ENCODE data around the gene GPR139.

The GPR139 gene

DNA sequence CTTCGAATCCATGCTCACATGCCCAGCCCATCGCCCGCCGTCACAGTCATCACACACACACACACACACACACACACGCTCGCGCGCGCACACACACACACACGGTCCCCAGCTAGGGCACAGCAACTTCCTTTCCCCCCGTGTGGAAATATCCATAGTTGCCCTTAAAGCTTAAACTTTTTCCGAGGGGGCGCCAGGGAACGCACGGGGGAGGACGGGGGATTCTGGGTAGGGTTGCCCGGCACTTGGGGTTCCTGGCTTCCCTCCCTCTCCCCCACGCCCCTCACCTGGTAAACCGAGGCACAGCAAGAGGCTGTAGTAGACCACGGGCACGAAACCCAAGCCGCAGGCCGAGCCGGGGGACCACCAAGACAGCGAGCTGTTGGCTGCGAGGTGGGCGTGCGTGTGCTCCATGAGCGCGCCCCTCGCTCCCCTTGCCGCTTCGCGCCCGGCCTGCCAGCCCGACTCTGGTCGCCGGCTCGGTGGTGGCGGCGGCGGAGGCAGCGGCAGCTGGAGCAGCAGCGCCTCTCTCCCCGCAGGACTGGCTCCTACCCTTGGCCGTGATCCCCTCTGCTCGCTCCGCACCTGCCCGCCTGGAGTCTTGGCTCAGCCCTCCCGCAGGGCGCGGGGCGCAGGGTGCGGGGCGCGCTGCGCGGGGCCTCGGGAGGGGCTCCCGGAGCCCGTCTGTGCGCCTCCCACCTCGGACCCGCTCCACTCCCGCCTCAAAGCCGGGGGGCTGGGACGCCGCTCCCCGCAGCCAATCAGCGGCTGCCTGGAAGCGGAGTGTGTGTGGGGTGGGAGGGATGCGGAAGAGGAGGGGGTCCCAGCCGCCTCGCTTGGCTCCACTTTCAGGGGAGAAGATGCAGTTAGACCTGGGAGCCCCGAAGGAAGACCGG is at the start of gene GPR139:
TSS of gene GPR139 (minus strand) at position 688 of the 896 bp plus-strand sequence. CDS start at position 414, 274 bp downstream.
- no peak for DNase-seq (ENCODE audit: low read depth)

DNA sequence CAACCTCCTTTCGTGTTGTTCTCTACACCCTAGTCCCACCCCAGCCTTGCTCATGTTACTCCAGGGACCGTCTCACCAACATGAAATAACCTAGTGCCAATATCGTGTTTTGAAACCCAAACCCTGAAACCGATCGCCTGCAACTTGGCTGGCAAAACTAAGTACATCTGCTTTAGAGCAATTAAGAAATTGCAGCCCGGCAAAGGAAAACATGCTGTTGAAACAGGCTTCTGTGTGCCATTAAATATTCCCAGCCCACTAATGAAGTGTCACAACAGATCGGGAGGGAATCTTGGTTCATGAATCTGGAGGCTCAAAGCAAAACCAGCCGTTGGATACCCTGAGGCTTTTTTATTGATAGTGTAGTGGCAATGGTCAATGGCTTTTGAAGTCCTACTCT is 48.3 kb upstream of the GPR139 start:
- no peak for DNase-seq (ENCODE audit: low read depth)

DNA sequence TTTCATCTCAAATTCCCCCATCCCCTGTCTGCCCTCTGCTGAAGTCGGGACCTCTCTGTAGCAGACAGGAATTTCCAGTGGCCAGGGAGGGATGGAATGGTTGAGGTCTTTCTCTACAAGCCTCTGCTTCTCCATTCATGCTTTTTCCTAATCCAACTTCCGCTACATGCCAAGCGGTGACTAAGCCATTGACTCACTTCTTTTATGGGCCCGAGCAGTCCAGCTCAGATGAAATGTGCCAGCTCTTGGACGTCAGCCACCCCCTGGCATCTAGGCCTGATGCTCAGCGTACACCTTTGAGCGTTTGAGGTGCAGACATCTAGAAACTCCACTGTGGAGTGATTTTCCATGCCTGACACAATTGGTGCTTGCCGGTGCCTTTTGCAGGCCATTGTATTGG is 40.7 kb upstream of the GPR139 start:
- DNase-seq (ENCODE audit: low read depth), result no peak

DNA sequence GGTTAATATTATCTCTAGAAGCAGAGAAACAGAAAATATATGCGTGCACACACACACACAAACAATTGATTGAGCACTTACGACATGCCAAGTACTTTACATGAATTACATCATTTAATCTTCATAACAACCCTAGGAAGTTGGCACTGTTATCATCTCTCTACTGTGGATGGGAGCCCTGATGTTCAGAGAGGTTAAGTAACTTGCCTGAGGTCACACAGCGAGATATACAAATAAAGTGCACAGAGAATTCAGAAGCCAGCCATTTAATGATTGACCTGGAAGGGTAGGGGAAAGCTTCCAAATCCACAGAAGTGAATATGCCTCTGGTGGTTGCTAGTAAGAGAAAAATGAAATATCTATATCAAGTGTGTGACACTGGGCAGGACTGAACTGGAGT is 37.5 kb upstream of the GPR139 start:
- DNase-seq (ENCODE audit: low read depth), result no peak

DNA sequence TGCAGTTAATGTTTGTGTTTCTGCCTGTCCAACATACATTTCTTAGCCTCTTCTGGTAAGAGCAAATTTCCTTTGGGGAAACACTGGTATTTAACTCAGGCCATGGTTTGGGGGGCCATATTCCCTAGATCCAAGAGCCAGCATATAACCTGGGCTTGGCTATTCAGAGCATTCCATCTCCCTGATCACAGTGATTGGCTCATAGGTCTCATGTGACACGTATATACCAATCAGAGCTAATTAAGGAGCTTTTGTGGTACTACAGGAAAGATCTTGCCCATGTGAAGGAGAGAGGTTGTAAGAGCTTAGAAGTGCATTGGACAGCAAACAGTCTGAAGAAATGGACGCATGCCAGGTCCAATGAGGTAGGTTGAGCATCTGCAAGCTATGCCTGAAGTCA is 33.4 kb upstream of the GPR139 start:
- DNase-seq (ENCODE audit: low read depth), result no peak

- no peak for DNase-seq (ENCODE audit: low read depth)
These were observed 31.0 kb upstream of the GPR139 start for GRCh38 chr16:20104563-20105183.

GRCh38 chr16:20102521-20102920 is 28.8 kb upstream of the GPR139 start:
- no peak for DNase-seq (ENCODE audit: low read depth)

GRCh38 chr16:20102021-20102420 is 28.3 kb upstream of the GPR139 start:
- DNase-seq (ENCODE audit: low read depth), result no peak

DNA sequence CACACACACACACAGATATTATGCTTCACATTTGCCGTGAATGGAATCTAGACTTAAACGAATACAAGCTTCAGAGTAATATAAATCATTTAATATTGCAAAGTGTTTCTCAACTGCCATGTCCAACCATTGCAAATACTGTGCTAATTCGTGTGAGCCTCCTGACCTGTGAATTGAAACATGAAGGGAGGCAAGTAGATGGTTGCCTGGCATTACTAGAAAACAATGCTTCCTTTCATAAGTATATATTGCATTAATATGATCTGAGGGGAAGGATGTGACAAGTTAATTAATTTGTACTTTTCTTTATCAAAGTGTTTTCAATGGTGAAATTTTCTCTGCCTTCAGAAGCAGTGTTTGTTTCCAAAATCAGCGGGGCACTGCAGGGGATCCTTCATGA is 25.7 kb upstream of the GPR139 start:
- no peak for DNase-seq (ENCODE audit: low read depth)

- no peak for DNase-seq (ENCODE audit: low read depth)
These were observed 20.5 kb upstream of the GPR139 start for GRCh38 chr16:20094157-20094556.

GRCh38 chr16:20089246-20089965 is 15.7 kb upstream of the GPR139 start:
- DNase-seq (ENCODE audit: low read depth), result no peak

DNA sequence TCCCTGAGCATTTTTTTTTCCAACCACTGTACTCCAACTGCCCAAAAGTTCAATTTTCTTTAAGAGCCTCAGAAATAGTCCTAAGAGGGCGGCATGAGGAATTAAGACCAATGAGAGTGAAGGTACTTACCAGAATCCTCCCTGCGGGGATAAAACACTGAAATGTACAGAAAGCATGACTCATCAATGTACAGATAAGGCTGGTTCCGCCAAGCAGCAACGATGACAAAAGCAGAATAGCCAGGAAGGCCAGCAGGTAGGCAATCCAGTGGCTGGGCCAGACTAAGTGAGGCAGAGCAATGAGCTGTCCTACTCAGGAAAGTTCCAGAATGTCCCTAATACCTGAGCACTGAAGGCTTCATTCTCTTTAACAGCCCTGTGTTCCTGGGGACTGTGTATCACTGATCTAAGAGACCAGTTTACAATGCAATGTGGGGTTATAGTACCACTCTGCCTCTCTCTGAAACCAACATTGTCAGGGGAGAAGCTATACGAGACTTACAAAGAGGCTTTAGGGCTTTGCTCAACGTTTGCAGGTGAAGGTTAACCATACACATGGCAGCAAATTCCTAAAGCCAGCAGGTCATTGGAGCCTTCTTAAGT is 11.0 kb upstream of the GPR139 start:
- no peak for DNase-seq (ENCODE audit: low read depth)

- no peak for DNase-seq (ENCODE audit: low read depth)
These were observed 5.4 kb upstream of the GPR139 start for GRCh38 chr16:20079106-20079505.

DNA sequence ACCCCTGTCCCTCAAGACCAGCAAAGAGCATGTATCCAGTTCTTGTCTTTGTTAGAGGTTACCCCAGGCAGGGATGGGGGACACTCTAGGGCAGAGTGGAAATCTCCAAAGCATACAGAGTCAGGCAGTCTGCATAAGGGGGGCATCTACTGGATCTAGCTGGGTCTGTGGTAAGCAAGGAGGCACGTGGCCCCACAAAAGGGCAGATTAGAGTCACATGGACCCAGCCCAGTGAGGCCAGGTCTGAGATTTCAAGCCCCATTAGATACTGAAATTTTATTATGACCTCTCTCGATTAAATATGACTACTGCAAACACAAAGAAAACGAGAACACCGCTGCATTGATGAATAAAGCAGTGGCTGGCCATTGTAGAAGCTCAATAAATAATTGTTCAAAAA is 1.6 kb upstream of the GPR139 start:
- no peak for DNase-seq (ENCODE audit: low read depth)

DNA sequence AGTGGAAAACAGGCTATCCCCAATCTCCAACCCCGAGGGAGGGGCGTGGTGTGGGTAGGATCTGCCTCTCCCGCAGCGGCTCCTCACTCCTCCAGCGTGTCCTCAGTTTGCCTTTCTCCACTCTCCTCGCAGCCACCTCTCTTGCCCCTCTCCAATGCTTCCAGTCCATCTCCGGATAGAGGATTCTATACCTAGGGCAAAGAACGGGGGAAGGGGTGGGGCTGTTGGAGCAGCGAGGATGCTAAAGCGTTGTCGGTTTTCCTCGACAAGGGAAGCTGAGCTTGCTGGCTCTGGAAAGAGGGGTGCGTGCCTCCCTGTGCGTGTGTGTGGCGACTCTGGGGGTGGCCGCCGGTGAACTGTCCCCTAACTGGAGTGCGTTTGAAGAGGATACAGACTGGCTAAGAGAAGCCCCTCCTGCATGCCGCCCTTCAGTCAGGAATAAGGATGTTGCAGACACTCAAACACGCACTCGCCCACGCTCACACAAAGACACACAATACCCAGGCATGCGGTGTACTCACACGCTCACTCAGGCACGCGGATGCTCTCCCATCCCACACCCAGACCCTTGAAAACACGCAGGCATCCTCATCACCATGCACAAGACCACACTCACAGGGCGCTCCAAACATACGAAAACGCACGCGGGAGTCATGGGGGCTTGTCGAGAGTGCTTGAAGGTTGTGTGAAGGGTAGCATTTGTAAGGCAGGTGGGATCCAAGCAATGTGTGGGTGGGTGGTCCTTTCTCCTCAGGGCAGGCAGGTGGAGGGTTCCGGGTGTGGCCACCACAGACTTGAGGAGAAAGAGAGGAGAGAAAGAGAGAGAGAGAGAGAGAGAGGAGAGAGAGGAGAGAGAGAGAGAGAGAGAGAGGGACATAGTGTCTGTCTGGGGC is 655 bp upstream of the GPR139 start:
- DNase-seq (ENCODE audit: low read depth), result no peak

- DNase-seq (ENCODE audit: low read depth), result no peak
These were observed 852 bp downstream of the GPR139 start for GRCh38 chr16:20072874-20073202.

DNA sequence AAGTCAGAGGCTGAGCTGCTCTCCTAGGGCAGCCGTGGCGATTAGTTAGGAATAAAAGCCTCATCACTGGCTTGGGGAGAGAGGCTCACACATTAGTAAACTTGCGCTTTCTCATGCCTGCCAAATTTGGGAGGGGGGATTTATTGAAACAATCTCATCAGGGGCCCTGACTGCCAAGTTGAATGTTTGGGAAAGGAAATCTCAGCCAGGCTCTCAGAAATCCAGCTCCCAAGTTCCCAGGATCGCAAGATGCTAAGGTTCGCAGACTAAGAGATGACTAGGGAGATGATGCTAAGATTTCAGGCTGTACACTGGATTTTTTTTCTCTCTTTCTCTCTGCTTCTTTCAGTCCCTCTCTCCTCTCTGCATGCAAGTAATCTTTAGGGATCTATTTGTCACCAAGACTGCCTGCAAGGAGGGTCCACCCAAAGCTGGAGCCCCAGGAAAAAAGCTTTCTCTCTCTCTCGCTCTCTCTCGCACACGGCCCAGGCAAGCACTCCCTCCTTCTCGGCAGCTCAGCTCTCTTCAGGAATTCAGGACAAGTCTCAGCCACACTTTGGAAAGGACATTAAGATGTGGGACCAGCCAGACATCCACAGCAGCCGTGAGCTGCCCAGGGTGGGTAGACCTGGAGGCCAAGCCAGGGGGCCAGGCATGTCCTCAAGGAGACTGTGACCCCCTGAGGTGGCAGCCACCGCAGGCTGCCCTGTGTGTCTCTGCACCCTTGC is 1.4 kb downstream of the GPR139 start:
- no peak for DNase-seq (ENCODE audit: low read depth)

DNA sequence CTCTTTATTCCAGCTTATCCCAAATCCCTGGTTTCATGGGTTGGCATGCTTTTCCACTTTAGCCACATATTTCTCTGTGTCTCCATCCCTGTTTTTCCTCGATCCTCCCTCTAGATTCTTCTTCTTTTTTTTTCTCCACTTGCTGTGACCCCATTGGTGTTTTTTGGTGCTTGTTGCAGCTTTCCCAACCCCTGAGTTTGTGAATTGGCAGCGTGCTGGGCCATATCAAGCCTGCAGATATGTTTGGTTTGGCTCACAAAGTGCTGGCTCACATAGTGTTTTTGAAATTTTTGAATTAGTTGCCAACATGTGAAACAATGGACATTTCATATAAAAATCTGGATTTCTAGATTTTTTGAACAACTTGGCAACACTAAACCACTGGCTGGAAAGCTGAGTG is 8.8 kb downstream of the GPR139 start:
- no peak for DNase-seq (ENCODE audit: low read depth)

- no peak for DNase-seq (ENCODE audit: low read depth)
These were observed 9.2 kb downstream of the GPR139 start for GRCh38 chr16:20064520-20064919.

DNA sequence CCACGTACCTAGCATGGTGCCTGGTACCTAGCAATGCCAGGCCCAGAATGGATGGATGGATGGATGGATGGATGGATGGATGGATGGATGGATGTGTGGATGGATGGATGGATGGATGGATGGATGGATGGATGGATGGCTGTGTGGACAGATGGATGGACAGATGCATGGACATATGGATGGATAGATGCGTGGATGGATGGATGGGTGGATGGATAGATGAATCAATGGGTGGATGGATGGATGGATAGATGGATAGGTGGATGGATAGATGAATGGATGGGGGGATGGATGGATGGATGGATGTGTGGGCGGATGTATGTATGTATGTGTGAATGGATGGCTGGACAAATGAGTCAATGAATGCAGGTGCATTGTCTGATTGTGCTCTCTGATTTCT is 12.6 kb downstream of the GPR139 start:
- DNase-seq (ENCODE audit: low read depth), result no peak

DNA sequence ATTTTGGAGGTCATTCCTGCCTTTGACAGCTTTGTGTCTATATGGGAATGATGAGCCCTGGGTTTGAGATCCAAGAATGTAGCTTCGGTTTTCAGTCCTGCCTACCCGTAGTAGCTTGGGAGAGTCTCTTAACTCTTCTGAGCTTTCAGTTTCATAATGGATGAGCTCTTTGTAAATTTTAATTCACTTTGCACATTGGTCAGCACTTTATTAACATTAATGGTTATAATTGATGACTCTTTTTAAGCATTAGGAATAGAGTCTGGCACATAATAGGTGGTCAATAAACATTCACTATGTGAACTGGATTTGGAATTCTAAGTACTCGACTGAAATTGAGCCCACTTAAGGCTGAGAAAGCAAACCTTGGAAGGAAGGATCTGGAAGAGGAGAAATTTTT is 17.3 kb downstream of the GPR139 start:
- DNase-seq (ENCODE audit: low read depth), result no peak

Measured in amniotic epithelial cell (primary cell).